ENCODE data around the gene IL31. TPM values are rescaled to one million over a fixed set of nuclear protein-coding genes. Genes with fewer than 3 reads are reported as not detected.
"Not testable (repeated sequence)": the region's sequence is repeated elsewhere in the genome, so short reads cannot be mapped to it uniquely, and the experiment has no call there.

The IL31 gene
- total RNA-seq, 1 experiment from 2014 or later: not detected

GRCh38 chr12:122205053-122205925, 31.3 kb upstream of the IL31 start:
- no peak overlapping the region for H3K9ac ChIP-seq (ENCODE audit: low read length)
- H2AFZ ChIP-seq (ENCODE audit: low read length): no peak overlapping the region
- peaks cover 6% of the 10 kb centered on the region for H3K4me1 ChIP-seq (ENCODE audit: low read length)
- H3K27me3 ChIP-seq (ENCODE audit: low read length): no peaks in the 10 kb centered on the region
- no peak for DNase-seq
- no peaks in the 10 kb centered on the region for H3K79me2 ChIP-seq (ENCODE audit: low read length)
- peaks cover 8% of the 10 kb centered on the region; the same call in 1 of the 2 replicates for H4K20me1 ChIP-seq (ENCODE audit: insufficient read depth, low read depth, low read length)
- peaks cover 12% of the 10 kb centered on the region for H3K36me3 ChIP-seq (ENCODE audit: insufficient read depth, low read length)
- H3K9me3 ChIP-seq (ENCODE audit: low read length): no peaks in the 10 kb centered on the region
- H3K27ac ChIP-seq (ENCODE audit: low read length): no peak overlapping the region
- no peak overlapping the region for H3K4me2 ChIP-seq (ENCODE audit: low read depth, low read length, poor library complexity, severe bottlenecking)
- H3K4me3 ChIP-seq (ENCODE audit: low read length): no peak overlapping the region
- H3K9me2 ChIP-seq (replicated peaks; ENCODE audit: insufficient read depth, low read length): no peaks in the 10 kb centered on the region

GRCh38 chr12:122204167-122205052, 30.4 kb upstream of the IL31 start:
- Histone ChIP-seq H3K4me1 (ENCODE audit: low read length) (peaks cover 6% of the 10 kb centered on the region), H3K27me3 (ENCODE audit: low read length) (no peaks in the 10 kb centered on the region), H3K9me2 (replicated peaks; ENCODE audit: insufficient read depth, low read length) (no peaks in the 10 kb centered on the region), H3K36me3 (ENCODE audit: insufficient read depth, low read length) (peaks cover 7% of the 10 kb centered on the region), H3K9me3 (ENCODE audit: low read length) (no peaks in the 10 kb centered on the region), H3K27ac (ENCODE audit: low read length) (no peak overlapping the region), H3K9ac (ENCODE audit: low read length) (no peak overlapping the region), H3K4me2 (ENCODE audit: low read depth, low read length, poor library complexity, severe bottlenecking) (no peak overlapping the region), H3K79me2 (ENCODE audit: low read length) (no peaks in the 10 kb centered on the region), H2AFZ (ENCODE audit: low read length) (no peak overlapping the region), H4K20me1 (ENCODE audit: insufficient read depth, low read depth, low read length) (peaks cover 8% of the 10 kb centered on the region; the same call in 1 of the 2 replicates), H3K4me3 (ENCODE audit: low read length) (no peak overlapping the region)
- DNase-seq: no peak

GRCh38 chr12:122203301-122204166, 29.5 kb upstream of the IL31 start, which contains the start of gene B3GNT4:
TSS of gene B3GNT4 (plus strand) at chr12:122203709. CDS start at chr12:122204619, 910 bp downstream.
- H4K20me1 ChIP-seq (ENCODE audit: insufficient read depth, low read depth, low read length): peaks cover 8% of the 10 kb centered on the region; the same call in 1 of the 2 replicates
- peaks cover 6% of the 10 kb centered on the region for H3K4me1 ChIP-seq (ENCODE audit: low read length)
- H3K27ac ChIP-seq (ENCODE audit: low read length): no peak within 1 kb of the TSS
- peaks cover 7% of the 10 kb centered on the region for H3K36me3 ChIP-seq (ENCODE audit: insufficient read depth, low read length)
- no peaks in the 10 kb centered on the region for H3K9me2 ChIP-seq (replicated peaks; ENCODE audit: insufficient read depth, low read length)
- peak within 1 kb of the TSS; percentile 56 for H3K4me3 ChIP-seq (ENCODE audit: low read length)
- peak within 1 kb of the TSS; percentile 48 for H3K9ac ChIP-seq (ENCODE audit: low read length)
- no peaks in the 10 kb centered on the region for H3K9me3 ChIP-seq (ENCODE audit: low read length)
- H2AFZ ChIP-seq (ENCODE audit: low read length): peak within 1 kb of the TSS; percentile 69
- H3K27me3 ChIP-seq (ENCODE audit: low read length): no peaks in the 10 kb centered on the region
- H3K4me2 ChIP-seq (ENCODE audit: low read depth, low read length, poor library complexity, severe bottlenecking): peak within 1 kb of the TSS; percentile 58
- no peaks in the 10 kb centered on the region for H3K79me2 ChIP-seq (ENCODE audit: low read length)
- DNase-seq: peak; percentile 54

- not testable (repeated sequence) for H3K9me3 ChIP-seq (ENCODE audit: low read length); H3K9me2 ChIP-seq (replicated peaks; ENCODE audit: insufficient read depth, low read length); H3K36me3 ChIP-seq (ENCODE audit: insufficient read depth, low read length); H2AFZ ChIP-seq (ENCODE audit: low read length); H4K20me1 ChIP-seq (ENCODE audit: insufficient read depth, low read depth, low read length); H3K27me3 ChIP-seq (ENCODE audit: low read length); H3K27ac ChIP-seq (ENCODE audit: low read length); H3K79me2 ChIP-seq (ENCODE audit: low read length); DNase-seq
- H3K9ac ChIP-seq (ENCODE audit: low read length): peak overlapping the region; percentile 48; the same call in 1 of the 2 replicates
- H3K4me2 ChIP-seq (ENCODE audit: low read depth, low read length, poor library complexity, severe bottlenecking): peak overlapping the region; percentile 58
- peak overlapping the region; percentile 56; the same call in 1 of the 2 replicates for H3K4me3 ChIP-seq (ENCODE audit: low read length)
- H3K4me1 ChIP-seq (ENCODE audit: low read length): peaks cover 11% of the 10 kb centered on the region
Observed at GRCh38 chr12:122202811-122203210, 28.8 kb upstream of the IL31 start.

- H3K4me3 ChIP-seq (ENCODE audit: low read length): no peak overlapping the region
- no peak for DNase-seq
Observed at GRCh38 chr12:122202017-122202416, 28.0 kb upstream of the IL31 start.

GRCh38 chr12:122201381-122201780, 27.4 kb upstream of the IL31 start:
- no peak for DNase-seq
- Histone ChIP-seq H3K27me3 (ENCODE audit: low read length) (no peaks in the 10 kb centered on the region), H2AFZ (ENCODE audit: low read length) (no peak overlapping the region), H3K4me3 (ENCODE audit: low read length) (no peak overlapping the region), H3K9me2 (replicated peaks; ENCODE audit: insufficient read depth, low read length) (no peaks in the 10 kb centered on the region), H3K9ac (ENCODE audit: low read length) (no peak overlapping the region), H3K9me3 (ENCODE audit: low read length) (no peaks in the 10 kb centered on the region), H3K79me2 (ENCODE audit: low read length) (no peaks in the 10 kb centered on the region), H3K4me2 (ENCODE audit: low read depth, low read length, poor library complexity, severe bottlenecking) (no peak overlapping the region), H4K20me1 (ENCODE audit: insufficient read depth, low read depth, low read length) (peaks cover 8% of the 10 kb centered on the region; the same call in 1 of the 2 replicates), H3K36me3 (ENCODE audit: insufficient read depth, low read length) (no peaks in the 10 kb centered on the region), H3K4me1 (ENCODE audit: low read length) (peaks cover 26% of the 10 kb centered on the region), H3K27ac (ENCODE audit: low read length) (no peak overlapping the region)

More at GRCh38 chr12:122202017-122202416, 28.0 kb upstream of the IL31 start:
- Histone ChIP-seq H3K4me2 (ENCODE audit: low read depth, low read length, poor library complexity, severe bottlenecking) (no peak overlapping the region), H3K27ac (ENCODE audit: low read length) (no peak overlapping the region), H2AFZ (ENCODE audit: low read length) (no peak overlapping the region), H3K27me3 (ENCODE audit: low read length) (no peaks in the 10 kb centered on the region), H3K36me3 (ENCODE audit: insufficient read depth, low read length) (no peaks in the 10 kb centered on the region; the same call in 1 of the 2 replicates), H4K20me1 (ENCODE audit: insufficient read depth, low read depth, low read length) (peaks cover 8% of the 10 kb centered on the region; the same call in 1 of the 2 replicates), H3K79me2 (ENCODE audit: low read length) (no peaks in the 10 kb centered on the region), H3K9ac (ENCODE audit: low read length) (no peak overlapping the region), H3K9me3 (ENCODE audit: low read length) (no peaks in the 10 kb centered on the region), H3K4me1 (ENCODE audit: low read length) (peaks cover 19% of the 10 kb centered on the region), H3K9me2 (replicated peaks; ENCODE audit: insufficient read depth, low read length) (no peaks in the 10 kb centered on the region)

- Histone ChIP-seq H3K9me2 (replicated peaks; ENCODE audit: insufficient read depth, low read length) (no peaks in the 10 kb centered on the region), H3K4me2 (ENCODE audit: low read depth, low read length, poor library complexity, severe bottlenecking) (no peak overlapping the region), H3K9me3 (ENCODE audit: low read length) (no peaks in the 10 kb centered on the region), H3K4me1 (ENCODE audit: low read length) (peaks cover 26% of the 10 kb centered on the region), H4K20me1 (ENCODE audit: insufficient read depth, low read depth, low read length) (peaks cover 6% of the 10 kb centered on the region; the same call in 1 of the 2 replicates), H3K27me3 (ENCODE audit: low read length) (no peaks in the 10 kb centered on the region), H3K79me2 (ENCODE audit: low read length) (no peaks in the 10 kb centered on the region), H3K4me3 (ENCODE audit: low read length) (no peak overlapping the region), H2AFZ (ENCODE audit: low read length) (no peak overlapping the region), H3K36me3 (ENCODE audit: insufficient read depth, low read length) (no peaks in the 10 kb centered on the region), H3K9ac (ENCODE audit: low read length) (no peak overlapping the region), H3K27ac (ENCODE audit: low read length) (no peak overlapping the region)
- no peak for DNase-seq
Observed at GRCh38 chr12:122200541-122201175, 26.6 kb upstream of the IL31 start.

Measured in Karpas-422 (cell line).